Ureter (tissue), 1 donor: ENCODE measurements around the gene SMPD2. TPM values are rescaled to one million over a fixed set of nuclear protein-coding genes. Genes with fewer than 3 reads are reported as not detected.

Experiments used
- DNase-seq: peaks from one replicate; pipeline ENCODE4 v3.0.0-alpha.2; 2020; ENCODE audit warnings: low spot score
- total RNA-seq: library from RNA; stranded (reverse); gene quantifications from one replicate; pipeline ENCODE4 v1.2.4, GENCODE V29; 2023
- donor health status: DM: yes; HTN: yes; CAD: no.

The SMPD2 gene
- total RNA-seq, 1 donor from 2014 or later: 15.3 TPM

DNA sequence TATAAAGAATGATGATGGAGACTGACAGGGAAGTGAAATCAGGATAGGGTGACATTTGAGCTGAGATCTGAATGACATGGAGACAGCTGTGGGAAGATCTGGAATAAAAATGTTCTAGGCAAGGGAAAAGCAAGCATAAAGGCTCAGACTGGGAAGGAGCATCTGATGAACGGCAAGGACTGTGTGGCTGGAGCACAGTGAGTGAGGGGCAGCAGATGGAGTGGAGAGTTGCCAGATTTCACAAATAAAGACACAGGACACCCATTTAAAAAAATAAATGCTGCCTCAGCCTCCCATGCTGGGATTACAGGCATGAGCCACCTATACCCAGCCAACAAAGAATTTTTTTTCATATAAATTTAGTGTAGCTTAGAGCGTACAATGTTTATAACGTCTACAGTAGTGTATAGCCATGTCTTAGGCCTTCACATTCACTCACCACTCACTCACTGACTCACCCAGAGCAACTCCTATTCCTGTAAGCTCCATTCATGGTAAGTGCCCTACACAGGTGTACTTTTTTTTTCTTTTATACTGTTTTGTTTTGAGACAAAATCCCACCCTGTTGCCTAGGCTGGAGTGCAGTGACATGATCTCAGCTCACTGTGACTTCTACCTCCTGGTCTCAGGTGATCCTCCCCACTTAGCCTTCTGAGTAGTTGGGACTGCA, 44.9 kb downstream of the SMPD2 start:
- no peak for DNase-seq

GRCh38 chr6:109486068-109486467, 45.5 kb downstream of the SMPD2 start:
- no peak for DNase-seq

DNA sequence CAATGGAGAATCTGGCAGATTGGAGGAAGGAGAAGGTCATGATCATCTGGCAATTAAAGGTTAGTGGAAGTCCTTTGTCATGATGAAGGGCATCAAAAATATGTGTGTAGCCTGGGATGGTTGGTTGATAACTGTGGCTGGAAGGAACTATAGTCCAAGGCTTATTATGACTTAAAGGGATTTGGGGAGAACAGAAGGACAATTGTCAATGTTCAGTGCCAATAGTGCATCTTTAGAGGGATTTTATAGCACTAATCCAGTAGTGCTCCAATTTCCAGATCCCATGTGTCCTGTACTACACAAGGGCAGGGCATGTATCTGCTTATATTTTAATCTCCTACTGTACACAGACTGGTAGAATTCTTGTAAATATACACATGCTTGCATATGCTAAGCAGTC, 47.5 kb downstream of the SMPD2 start:
- no peak for DNase-seq

DNA sequence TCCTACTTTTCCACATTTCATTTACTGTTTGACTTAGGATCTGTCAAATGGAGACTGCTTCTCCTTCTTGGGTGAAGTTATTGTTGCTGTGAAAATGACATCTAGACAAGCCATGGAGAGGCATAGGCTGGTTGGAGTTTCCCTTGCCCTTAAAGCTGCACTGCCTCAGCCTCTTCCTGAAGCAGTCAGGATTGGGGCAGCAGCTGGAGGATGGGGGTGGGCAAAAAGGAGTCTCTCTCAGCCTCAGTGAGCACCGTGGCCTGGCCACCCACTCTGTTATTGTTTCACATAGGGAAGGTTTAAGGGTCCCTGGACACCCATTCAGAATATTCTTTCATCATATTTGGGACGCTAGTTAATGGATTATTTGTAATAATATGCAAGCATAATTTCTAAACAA, 50.2 kb downstream of the SMPD2 start:
- DNase-seq: no peak

GRCh38 chr6:109491207-109491938, 50.8 kb downstream of the SMPD2 start:
- no peak for DNase-seq

Other genes with a start within 250 kb of the SMPD2 start
- 306 TPM for gene CD164, start 58.3 kb upstream of the SMPD2 start, total RNA-seq
- gene PPIL6, start 96 bp upstream of the SMPD2 start, total RNA-seq: 2.9 TPM
- gene MICAL1, start 15.0 kb downstream of the SMPD2 start, total RNA-seq: 54.4 TPM
- 13.3 TPM for gene ZBTB24, start 42.5 kb downstream of the SMPD2 start, total RNA-seq